ENCODE data around the gene PEX3. TPM values are rescaled to one million over a fixed set of nuclear protein-coding genes. Genes with fewer than 3 reads are reported as not detected.

Gene PEX3
- total RNA-seq, 4 donors from 2014 or later = 9.8 to 18.2 (median 12.3) TPM

DNA sequence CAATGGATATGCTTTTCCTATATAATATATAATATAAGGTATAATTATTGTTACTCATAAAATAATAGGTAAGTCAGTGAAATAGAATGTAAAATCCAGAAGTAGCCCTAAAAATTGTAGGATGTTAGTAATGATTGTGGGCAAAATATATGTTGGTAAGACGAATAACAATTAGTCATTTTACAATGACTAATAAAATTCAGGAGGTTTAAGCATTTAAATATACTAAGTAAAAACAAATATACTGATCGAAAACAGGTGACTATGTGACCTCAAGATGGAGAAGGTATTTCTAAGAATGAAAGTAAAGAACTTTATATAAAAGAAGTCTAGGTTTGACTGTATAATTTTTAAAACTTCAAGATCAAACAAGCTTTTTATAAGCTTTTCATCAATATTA is 32.0 kb downstream of the PEX3 start:
- in situ Hi-C loops (cut with MboI; ENCODE audit: low sequenced_read_pairs in 4 of 4) = no loop called here
- H3K27ac ChIP-seq = no peak overlapping the region
- no peaks in the 10 kb centered on the region for H3K4me1 ChIP-seq

DNA sequence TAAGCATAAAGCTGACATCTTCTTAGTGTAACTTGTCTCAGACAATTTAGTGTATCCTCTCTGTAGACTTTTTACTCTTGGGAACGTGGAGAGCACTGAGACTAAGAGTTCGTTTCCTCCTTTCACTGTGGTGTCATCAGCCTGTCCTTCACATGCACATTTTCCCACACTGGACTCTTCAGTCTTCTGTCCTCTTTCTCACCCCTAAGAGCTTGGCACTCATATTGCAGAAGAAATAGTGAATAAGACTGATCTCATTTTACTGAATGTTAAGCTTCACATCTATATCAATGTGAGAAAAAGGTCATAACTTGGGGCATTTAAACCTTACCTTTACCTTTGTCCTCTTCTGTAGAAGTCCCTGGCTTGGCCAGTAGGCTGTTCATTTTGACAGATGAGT is 35.4 kb downstream of the PEX3 start:
- no peaks in the 10 kb centered on the region for H3K4me1 ChIP-seq
- intact Hi-C loops (cut with DNase I; ENCODE audit: low total_unique reads) = no loop called here
- DNase-seq = no peak
- no peak for TF ChIP-seq POLR2A (IDR thresholded peaks at IDR 0.05)
- TF ChIP-seq, protein P1, sequence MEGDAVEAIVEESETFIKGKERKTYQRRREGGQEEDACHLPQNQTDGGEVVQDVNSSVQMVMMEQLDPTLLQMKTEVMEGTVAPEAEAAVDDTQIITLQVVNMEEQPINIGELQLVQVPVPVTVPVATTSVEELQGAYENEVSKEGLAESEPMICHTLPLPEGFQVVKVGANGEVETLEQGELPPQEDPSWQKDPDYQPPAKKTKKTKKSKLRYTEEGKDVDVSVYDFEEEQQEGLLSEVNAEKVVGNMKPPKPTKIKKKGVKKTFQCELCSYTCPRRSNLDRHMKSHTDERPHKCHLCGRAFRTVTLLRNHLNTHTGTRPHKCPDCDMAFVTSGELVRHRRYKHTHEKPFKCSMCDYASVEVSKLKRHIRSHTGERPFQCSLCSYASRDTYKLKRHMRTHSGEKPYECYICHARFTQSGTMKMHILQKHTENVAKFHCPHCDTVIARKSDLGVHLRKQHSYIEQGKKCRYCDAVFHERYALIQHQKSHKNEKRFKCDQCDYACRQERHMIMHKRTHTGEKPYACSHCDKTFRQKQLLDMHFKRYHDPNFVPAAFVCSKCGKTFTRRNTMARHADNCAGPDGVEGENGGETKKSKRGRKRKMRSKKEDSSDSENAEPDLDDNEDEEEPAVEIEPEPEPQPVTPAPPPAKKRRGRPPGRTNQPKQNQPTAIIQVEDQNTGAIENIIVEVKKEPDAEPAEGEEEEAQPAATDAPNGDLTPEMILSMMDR (IDR thresholded peaks at IDR 0.05 in 4 of 5, conservative IDR thresholded peaks at IDR 0.05 in 1 of 5) = no peak
- ATAC-seq = no peak
- H3K27ac ChIP-seq = no peak overlapping the region
- no peaks in the 10 kb centered on the region for H3K9me3 ChIP-seq
- in situ Hi-C loops (cut with MboI; ENCODE audit: low sequenced_read_pairs in 4 of 4) = no loop called here
- H3K36me3 ChIP-seq = no peaks in the 10 kb centered on the region
- no peak overlapping the region for H3K4me3 ChIP-seq
- no peaks in the 10 kb centered on the region for H3K27me3 ChIP-seq

More for the DNA sequence above, 32.0 kb downstream of the PEX3 start:
- no peaks in the 10 kb centered on the region for H3K9me3 ChIP-seq
- intact Hi-C loops (cut with DNase I; ENCODE audit: low total_unique reads) = no loop called here
- H3K4me3 ChIP-seq = no peak overlapping the region
- H3K36me3 ChIP-seq = peaks cover 0 to 6% of the 10 kb centered on the region in 2 donors
- no peak for TF ChIP-seq POLR2A (IDR thresholded peaks at IDR 0.05)
- no peak for ATAC-seq
- no peaks in the 10 kb centered on the region for H3K27me3 ChIP-seq
- no peak for DNase-seq

DNA sequence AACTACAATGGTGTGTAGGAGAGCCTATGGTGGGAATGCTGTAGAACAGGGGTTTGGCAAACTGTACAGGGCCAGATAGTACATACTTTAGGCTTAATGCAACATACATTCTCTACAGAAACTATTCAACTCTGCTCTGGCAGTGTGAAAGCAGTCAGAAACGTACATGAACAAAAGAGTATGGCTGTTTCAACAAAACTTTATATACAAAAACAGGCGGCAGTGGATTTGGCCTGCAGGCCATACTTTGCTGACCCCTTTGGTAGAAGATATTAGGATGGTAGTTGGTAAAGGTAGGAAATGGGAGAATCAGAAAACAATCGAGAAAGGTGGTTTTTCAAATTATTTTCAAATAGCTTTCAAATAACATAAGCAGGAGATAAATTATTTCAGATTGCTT is 36.1 kb downstream of the PEX3 start:
- Histone ChIP-seq H3K36me3 (no peaks in the 10 kb centered on the region), H3K27ac (no peak overlapping the region), H3K9me3 (no peaks in the 10 kb centered on the region), H3K27me3 (no peaks in the 10 kb centered on the region), H3K4me1 (no peaks in the 10 kb centered on the region), H3K4me3 (no peak overlapping the region)
- ATAC-seq (no peak), DNase-seq (no peak)
- in situ Hi-C loops (cut with MboI; ENCODE audit: low sequenced_read_pairs in 4 of 4) = no loop called here
- TF ChIP-seq, protein P1 (IDR thresholded peaks at IDR 0.05 in 4 of 5, conservative IDR thresholded peaks at IDR 0.05 in 1 of 5) = no peak
- no peak for TF ChIP-seq POLR2A (IDR thresholded peaks at IDR 0.05)
- intact Hi-C loops (cut with DNase I; ENCODE audit: low total_unique reads) = no loop called here

DNA sequence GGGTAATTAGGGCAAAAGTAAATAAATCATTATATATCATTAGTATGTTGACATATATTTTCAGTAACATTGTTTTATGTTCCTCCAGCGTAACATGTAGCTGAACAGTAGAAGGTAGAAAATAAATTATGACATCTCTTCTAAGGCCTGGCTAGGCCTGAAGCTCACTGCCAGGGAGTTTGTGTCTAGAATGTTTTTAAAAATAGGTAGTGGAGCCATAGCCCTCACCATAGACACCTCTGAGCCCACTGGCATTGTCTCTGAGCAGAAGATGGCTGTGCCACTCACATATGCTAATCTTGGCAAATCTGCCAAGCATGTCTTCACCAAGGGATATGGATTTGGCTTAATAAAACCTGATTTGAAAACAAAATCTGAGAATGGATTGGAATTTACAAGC is 39.6 kb downstream of the PEX3 start:
- Histone ChIP-seq H3K27ac (no peak overlapping the region), H3K9me3 (no peaks in the 10 kb centered on the region), H3K36me3 (no peaks in the 10 kb centered on the region), H3K27me3 (no peaks in the 10 kb centered on the region), H3K4me3 (no peak overlapping the region), H3K4me1 (no peaks in the 10 kb centered on the region)
- intact Hi-C loops (cut with DNase I; ENCODE audit: low total_unique reads) (no loop called here), in situ Hi-C loops (cut with MboI; ENCODE audit: low sequenced_read_pairs in 4 of 4) (no loop called here)
- no peak for TF ChIP-seq POLR2A (IDR thresholded peaks at IDR 0.05)
- TF ChIP-seq, protein P1 (IDR thresholded peaks at IDR 0.05 in 4 of 5, conservative IDR thresholded peaks at IDR 0.05 in 1 of 5) = no peak
- no peak for DNase-seq
- no peak for ATAC-seq

DNA sequence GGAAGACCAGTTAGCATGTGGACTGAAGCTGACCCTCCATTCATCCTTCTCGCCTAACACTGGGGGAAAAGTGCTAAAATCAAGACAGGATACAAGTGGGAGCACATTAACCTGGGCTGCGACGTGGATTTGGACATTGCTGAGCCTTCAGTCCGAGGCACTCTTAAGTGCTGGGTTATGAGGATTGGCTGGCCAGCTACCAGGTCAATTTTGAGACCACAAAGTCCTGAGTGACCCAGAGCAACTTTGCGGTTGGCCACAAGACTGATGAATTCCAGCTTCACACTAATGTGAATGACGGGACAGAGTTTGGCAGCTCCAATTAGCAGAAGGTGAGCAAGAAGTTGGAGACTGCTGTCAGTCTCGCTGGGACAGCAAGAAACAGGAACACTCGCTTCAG is 40.2 kb downstream of the PEX3 start:
- intact Hi-C loops (cut with DNase I; ENCODE audit: low total_unique reads) (no loop called here), in situ Hi-C loops (cut with MboI; ENCODE audit: low sequenced_read_pairs in 4 of 4) (no loop called here)
- no peaks in the 10 kb centered on the region for H3K27me3 ChIP-seq
- no peaks in the 10 kb centered on the region for H3K4me1 ChIP-seq
- H3K36me3 ChIP-seq = no peaks in the 10 kb centered on the region
- ATAC-seq (no peak), DNase-seq (no peak)
- no peak for TF ChIP-seq POLR2A (IDR thresholded peaks at IDR 0.05)
- TF ChIP-seq, protein P1 (IDR thresholded peaks at IDR 0.05 in 4 of 5, conservative IDR thresholded peaks at IDR 0.05 in 1 of 5) = no peak
- H3K4me3 ChIP-seq = no peak overlapping the region
- no peaks in the 10 kb centered on the region for H3K9me3 ChIP-seq
- H3K27ac ChIP-seq = no peak overlapping the region

Measured in gastrocnemius medialis (tissue), 4 donors.